ENCODE results near the gene CERKL.

The CERKL gene

DNA sequence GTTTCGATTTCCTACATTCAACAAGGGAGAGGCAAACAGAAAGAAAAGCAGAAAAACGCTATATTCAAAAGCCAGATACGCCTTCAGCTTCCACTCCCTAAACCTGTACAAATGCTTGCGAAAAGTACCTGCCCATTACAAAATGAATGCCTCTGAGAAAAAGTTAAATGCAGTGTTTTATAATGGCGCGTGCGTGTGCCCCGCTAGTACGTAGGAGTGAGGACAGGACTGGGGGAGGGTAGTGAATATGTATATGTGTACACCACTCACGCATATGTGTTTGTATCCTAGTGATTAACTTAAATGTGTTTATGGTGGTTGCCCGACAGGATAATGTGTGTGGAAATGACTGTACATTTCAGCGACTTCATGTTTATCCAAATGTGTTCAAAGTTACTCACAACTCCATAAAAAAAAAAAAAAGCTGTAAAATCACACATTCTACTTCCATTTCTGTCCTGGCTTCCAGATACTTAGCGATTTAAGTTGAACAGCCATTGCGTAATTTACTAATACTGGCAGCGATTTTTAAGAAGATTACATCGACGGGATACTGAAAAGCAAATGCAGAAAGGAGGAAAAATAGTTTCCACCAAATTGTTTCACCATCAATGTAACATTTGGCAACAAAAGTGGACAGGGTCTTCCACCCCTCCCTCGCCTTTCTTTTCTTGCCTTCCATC is 22.1 kb upstream of the CERKL start:
- DNase-seq (ENCODE audit: low spot score), result no peak

DNA sequence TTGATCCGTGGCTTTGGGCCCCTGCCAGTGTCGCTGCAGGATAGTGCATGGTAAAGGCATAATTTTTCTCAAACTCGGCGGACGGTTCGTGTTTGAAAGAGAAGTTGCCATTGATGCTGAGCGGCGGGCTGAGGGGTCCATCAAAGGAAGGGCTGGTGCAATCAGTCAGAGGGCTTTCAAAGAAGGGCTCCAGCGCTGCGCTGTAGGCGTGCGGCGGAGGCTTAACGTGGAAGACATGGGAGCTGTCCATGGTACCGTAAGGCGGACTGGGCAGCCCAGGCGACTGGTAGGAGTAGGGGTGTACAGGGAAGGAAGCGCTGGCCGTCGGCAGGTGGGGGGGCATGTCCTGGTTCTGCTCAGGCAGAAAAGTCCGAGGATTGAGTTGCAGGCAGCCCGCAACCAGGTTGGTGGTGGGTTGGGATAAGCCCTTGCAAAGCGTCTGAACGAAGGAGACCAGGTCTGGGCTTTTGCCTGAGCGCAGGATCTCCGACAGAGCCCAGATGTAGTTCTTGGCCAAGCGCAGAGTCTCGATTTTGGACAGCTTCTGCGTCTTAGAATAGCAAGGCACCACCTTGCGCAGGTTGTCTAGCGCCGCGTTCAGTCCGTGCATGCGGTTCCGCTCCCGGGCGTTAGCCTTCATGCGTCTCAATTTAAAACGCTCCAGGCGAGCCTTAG is 21.1 kb upstream of the CERKL start:
- DNase-seq (ENCODE audit: low spot score), result peak; percentile 64

DNA sequence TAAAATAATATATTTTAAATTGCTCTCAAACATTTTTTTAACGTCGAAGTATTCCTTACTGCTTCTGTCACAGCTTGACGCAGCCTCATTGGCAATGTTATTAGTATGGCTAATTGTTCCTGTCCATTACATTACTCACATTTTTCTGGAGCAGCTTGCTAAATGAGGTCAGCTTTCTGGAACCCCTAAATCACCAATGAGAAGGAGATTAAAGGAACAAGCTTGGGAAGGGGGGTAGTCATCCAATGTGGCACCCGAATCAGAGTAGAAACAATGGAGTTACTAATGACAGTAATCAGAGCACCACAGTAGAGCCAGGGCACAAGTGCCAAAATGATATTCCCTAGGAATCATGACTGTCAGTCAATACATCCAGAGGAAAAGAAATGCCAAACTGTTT is 18.3 kb upstream of the CERKL start:
- no peak for DNase-seq (ENCODE audit: low spot score)

DNA sequence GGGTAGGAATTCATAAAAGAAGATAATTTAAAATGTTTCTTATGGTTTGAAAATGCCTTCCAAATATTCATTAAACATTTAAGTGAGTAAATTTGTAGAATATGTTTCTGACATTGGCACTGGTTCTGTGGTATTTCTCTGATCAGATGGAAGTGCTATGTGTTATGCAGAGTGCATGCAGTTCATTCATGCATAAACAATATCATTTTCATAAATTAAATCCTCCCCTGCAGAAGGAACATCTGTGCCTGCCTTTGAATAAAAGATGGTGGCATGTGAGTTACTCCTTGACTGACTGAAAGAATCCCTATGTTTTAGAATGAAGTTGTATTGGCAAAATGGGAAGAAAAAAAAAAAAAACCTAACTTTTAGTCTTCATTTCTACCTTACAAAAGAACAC is 17.6 kb upstream of the CERKL start:
- no peak for DNase-seq (ENCODE audit: low spot score)

DNA sequence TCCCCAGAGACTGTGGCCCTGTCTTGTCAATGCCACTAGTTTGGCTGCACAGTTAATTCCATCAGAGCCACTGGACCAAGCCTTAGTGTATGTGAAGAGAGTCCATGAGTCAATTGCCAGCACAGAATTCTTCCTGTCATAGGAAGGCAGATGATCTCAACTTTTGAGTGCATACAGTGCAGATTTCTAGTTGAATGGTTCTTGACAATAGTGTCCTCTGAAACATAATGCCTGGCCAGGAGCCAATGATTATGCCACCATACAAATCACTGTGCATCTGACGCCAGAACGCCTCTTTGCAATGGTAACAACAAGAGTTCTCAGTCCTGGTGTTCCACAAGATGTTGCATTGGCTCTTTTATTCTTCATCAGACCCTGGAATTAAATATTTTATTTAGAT is 16.3 kb upstream of the CERKL start:
- DNase-seq (ENCODE audit: low spot score), result no peak

DNA sequence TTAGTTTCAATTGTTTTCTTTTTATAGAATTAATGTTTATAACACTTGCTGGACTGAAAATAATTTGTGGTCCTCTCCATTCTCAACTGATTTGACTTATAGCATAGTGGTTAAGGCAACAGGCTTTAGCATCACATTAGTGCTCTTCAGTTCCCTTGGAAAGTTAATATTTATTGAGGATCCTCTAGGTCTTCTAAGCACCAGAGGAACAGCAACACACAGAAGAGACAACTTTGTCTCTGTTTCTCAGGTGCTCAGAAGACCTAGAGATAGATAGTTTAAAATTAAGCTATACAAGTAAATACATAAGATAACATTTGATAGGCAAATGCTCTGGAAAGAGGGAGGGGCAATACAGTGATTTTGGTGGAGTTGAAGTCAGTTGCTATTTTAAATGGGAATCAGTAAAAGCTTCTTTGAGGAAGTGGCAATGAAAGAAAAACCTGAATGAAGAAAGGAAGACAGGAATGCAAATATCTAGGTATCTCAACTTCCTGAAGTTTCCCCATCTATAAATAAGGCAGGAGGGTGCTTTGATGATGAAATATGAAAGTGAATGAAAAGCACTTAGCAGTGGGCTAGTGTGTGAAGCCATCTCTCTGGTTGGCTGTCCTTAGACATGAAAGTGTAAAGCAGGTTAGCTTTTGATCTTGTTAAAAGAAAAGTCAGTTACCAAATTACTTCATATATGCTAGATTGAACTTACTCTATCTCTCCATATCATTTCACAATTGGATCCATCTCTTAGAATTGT is 15.5 kb upstream of the CERKL start:
- no peak for DNase-seq (ENCODE audit: low spot score)

DNA sequence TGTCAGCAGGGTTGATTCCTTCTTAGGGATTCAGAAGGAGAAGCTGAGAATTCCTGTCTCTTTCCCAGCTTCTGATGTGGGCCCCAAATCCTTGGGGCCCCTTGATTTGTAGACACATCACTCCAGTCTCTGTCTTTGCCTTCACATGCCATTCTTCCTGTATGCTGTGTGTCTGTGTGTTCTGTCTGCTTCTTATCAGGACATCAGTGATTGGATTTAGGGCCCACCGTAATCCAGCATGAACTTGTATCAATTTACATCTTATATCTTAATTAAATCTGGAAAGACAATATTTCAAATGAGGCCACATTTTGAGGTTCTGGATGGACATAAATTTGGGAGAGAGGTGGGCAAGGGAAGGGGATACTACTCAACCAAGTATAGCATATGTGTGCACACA is 13.7 kb upstream of the CERKL start:
- no peak for DNase-seq (ENCODE audit: low spot score)

DNA sequence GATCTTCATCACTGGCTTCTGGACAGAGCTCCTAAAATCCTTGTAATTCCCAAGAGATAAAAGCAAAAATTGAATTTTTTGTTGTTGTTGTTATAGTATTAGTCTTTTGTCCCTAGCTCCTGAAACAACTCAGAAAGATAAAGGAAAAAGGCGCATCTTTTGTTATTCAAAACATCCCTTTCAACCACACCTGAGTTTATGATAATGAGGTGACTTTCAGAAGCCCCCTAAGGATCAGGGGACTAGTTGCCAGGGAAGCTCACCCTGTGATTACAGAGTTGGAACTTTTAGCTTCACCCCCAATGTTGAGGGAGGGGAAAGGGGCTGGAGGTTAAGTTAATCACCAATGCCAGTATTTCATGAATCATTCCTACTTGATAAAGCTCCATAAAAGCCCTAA is 10.3 kb upstream of the CERKL start:
- no peak for DNase-seq (ENCODE audit: low spot score)

DNA sequence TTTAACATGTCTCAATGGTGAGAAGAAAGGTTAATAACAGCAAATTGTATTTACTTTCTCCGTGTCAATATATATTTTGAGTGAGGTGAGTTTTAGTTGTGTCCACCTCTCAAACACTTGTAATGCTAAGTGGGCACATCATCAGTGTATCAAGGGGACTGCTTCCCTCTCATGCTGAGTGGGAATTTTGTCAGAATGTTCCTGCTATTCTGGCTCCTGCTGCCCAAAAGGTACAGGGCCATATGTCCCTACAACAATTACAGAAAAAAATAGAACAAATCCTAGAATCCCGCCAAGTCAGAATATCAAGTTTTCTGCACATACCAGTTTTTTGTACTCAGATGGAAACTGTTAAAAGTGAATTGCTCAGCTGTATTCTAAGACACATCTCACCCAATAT is 5.4 kb upstream of the CERKL start:
- no peak for DNase-seq (ENCODE audit: low spot score)

DNA sequence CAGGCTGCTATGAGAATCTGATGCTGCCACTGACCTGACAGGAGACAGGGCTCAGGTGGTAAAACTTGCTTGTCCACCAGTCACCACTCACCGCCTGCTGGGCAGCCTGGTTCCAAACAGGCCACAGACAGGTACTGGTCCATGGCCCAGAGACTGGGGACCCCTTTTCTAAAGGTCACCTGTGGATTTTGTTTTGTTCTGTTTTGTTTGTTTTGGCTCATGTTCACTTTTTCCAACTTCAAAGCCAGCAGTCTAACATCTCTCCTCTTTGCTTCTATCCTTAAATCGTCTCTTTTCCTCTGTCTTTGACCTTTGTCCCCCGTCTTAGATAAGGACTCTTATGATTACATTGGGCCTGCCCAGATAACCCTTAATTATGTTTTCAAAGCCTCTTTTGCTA is 3.3 kb upstream of the CERKL start:
- DNase-seq (ENCODE audit: low spot score), result no peak

DNA sequence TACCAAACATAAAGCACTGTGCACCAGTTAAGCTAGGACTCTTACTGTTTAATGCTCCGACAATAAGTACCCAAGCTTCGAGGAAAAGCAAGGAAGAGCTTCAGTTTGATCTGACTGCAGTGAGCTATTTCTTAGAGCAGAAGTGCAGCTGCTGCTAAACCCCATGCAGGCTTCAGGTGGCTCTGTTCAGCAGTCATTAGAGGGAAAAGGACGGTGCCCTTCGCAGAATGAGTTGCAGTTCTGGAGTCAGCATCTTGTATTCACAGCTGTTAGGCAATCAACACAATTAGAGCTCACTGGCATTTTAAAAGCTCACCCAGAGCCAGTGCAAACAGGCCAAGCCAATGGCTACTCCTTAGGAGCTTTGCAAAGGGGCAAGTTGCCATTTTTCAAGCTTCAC is 1.5 kb upstream of the CERKL start:
- no peak for DNase-seq (ENCODE audit: low spot score)

DNA sequence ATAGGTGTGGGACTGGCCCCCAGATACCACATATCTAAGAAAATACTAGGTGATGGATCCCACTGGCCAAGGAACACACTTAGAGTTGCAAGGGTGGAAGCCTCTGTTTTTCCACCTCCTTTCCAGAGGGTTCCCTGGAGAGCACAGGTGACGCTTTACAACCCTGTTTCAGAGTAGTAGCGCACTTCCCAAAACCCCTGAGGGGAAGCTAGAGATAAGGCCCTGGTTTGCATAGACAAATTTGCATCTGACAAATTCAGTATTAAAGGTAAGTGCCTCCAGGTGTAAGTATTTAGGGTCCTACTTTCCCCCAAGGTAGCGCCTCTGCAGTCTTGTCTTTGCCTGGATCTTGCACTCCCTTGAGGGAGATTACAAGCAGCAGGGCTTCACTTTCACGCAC is 474 bp upstream of the CERKL start:
- no peak for DNase-seq (ENCODE audit: low spot score)

DNA sequence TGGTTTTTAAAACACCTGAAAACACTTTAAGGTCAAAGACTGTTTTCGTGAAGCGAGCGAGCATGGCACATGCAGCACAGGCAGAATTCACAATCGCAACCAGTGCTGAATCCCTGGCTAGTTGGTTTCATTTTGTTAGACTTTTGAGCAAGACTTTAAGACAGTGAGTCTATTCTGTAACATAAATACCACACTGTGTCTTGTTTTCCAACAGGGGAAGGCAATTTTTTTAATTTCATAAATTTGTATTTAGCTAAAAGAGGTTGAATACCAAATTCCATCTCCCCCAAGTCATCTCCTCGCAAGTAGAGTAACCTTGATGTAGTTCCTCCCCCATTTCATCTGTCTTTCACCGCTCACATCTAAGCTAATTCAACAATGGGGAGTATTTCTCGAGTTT is 1.4 kb downstream of the CERKL start:
- no peak for DNase-seq (ENCODE audit: low spot score)

DNA sequence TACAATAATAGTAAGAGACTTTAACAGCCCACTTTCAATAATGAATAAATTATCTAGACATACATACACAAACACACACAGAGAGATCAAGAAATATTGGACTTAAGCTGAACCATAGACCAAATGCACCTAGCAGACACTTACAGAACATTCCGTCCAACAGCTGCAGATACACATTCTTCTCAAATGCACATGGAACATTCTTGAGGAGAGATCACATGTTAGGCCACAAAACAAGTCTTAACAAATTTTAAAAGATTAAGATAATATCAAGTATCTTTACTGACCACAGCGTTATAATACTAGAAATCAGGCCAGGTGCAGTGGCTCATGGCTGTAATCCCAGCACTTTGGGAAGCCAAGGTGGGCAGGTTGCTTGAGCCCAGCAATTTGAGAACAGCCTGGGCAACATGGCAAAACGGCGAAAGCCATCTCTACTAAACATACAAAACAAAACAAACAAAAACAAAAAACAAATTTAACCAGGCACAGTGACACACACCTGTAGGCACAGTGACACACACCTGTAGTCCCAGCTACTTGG is 7.4 kb downstream of the CERKL start:
- DNase-seq (ENCODE audit: low spot score), result no peak

DNA sequence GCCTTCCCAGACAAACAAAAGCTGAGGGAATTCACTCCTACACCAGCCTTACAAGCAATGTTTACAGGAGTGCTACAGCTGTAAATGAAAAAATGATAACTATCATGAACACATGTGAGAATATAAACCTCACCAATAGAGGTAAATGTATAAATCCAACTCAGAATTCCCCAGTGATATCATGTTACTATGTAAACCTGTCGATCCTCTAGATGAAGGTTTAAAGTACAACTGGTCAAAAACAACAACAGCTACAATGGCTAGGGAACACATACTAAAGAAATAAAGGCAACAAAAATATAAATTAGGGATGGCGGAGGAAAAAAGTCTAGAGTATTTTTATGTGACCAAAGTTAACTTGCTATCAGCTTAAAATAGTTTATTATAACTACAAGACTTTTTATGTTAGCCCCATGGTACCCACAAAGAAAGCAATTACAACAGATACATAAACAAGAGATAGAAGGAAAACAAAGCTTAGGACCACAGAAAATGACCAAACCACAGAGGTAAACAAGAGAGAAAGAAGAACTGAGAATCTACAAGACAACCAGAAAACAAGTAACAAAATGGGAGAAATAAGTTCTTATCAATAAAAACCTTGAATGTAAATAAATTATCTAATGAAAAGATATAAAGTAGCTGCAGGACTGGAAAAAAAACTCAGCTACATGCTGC is 8.3 kb downstream of the CERKL start:
- no peak for DNase-seq (ENCODE audit: low spot score)

DNA sequence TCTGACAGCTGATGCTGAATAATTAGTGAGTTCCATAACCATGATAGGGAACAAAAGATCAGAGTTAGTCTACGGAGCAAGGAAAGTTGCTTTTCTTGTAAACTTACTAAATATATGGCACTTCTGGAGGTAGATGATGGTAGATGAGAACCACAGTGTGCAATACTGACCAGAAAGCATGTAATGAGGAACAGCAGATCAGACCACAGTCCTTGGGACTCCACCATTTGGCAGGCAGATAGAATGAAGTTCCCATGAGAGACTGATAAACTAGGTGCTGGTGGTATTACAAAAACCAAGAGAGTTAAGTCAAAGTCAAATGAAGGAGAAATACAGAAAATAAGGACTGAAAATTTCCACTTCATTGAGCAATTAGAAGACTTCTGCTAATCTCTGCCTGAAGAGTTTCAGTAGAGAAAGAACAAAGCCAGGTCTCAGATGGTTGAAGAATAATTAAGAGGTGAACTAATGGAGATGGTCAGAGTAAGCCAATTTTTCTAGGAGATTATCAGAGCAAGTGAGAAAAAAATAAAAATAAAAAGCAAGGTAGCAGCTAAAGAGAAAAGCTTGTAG is 10.4 kb downstream of the CERKL start:
- DNase-seq (ENCODE audit: low spot score), result no peak

DNA sequence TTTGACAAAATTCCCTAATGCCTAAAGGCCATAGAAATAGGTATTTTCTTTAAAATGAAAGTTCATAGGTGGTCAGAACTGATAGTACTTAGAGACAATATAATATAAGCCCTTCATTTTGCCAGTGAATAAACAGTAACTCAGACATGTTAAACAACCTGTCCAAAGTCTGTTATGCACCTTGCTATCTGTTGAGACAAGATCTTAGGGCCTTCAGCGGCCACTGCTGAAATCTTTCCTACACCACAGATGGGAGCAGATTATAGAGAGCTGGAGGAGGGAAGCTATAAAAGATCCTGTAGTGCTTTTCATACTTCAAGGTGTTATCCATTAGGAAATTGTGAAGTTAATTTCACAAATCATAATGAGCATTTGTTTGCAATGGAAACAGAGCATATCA is 13.8 kb downstream of the CERKL start:
- no peak for DNase-seq (ENCODE audit: low spot score)

DNA sequence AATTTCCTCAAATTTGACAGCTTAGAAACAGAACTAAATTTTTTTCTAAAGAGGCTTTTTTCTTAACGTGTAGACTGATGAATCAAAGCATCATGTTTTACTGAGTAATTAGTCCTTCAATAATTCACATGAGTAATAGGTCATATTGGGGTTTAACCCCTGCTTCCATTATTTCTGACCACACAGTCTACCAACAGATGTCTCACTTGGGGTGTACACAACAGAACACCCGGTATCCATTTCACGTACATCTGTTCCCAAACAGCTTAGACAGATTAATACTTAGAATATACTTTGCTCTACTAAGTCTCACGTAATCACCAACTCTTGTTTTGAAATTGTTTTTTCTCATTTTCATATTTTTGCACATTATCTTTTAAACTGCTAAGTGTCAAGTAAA is 14.8 kb downstream of the CERKL start:
- no peak for DNase-seq (ENCODE audit: low spot score)

DNA sequence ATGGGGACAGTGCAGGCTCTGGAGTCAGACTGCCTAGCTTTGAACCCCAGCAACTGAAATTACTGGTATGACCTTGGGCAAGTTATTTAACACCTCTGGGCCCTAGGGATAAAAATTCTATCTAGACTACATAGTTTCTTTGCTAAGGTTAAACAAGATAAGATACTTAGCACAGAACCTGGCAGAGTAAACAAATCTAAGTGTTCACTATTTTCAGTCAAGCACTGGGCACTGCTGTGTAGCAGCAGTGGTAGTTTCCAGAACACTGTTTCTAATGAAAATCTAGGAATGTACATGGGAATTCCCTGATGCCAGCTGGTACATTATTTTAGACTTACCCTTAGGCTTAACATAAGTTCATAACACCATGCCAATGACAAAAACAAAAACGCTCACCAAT is 17.2 kb downstream of the CERKL start:
- DNase-seq (ENCODE audit: low spot score), result no peak

DNA sequence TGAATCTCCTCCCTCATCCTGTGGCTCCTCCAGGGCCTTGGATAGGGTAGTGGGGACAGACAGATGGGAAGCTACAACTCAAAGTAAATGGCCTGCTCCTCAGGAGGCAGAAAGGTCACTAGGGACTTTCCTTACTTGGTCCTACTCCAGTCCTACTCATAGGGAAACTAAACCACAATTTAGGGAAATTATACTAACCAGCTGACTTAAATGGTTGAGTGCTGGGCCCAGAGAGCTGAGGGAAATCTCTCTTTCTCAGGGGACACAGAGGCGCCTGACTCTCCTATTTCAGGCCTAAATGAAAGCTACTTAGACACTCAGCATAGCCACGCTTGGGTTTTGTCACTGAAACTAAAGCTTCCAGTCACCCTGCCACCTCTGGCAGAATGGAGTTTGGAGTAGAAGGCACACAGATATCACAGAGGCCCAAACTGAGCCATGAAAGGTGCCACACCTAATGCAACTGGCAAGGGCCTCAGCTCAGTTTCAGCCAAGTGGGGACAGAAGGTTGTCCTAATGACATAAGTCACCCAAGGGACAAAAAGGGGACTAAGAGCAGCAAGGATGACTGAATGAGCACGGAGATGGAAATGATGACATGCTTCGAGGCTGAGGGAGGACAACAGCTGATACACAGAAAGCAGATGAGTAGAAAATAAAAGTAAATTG is 24.0 kb downstream of the CERKL start:
- no peak for DNase-seq (ENCODE audit: low spot score)
